DMS53 (cell line): ENCODE results near the gene JPH3.
A peak's percentile ranks its signal among the peaks of the same experiment; 100 is the strongest.

ENCODE experiments used
- DNase-seq: peaks from one replicate; lab custom pipeline; 2025; lab: John Stamatoyannopoulos, UW

JPH3 gene

GRCh38 chr16:87602001-87602775 lies at the start of gene JPH3:
JPH3 (plus strand) TSS chr16:87602508; CDS start chr16:87603147, 639 bp downstream.
- DNase-seq, result no peak

GRCh38 chr16:87552772-87553573 lies 49.3 kb upstream of the JPH3 start:
- peak; percentile 27 for DNase-seq

GRCh38 chr16:87554754-87555427 lies 47.4 kb upstream of the JPH3 start:
- no peak for DNase-seq

GRCh38 chr16:87555647-87556046 lies 46.7 kb upstream of the JPH3 start:
- DNase-seq, result no peak

- DNase-seq, result no peak
Observed at GRCh38 chr16:87556941-87557459, 45.3 kb upstream of the JPH3 start.

- no peak for DNase-seq
Observed at GRCh38 chr16:87558682-87559081, 43.6 kb upstream of the JPH3 start.

- no peak for DNase-seq
Observed at GRCh38 chr16:87559945-87560344, 42.4 kb upstream of the JPH3 start.

GRCh38 chr16:87560428-87561199 lies 41.7 kb upstream of the JPH3 start:
- DNase-seq, result peak; percentile 14

GRCh38 chr16:87561200-87562105 lies 40.9 kb upstream of the JPH3 start:
- DNase-seq, result peak; percentile 30

GRCh38 chr16:87562201-87562600 lies 40.1 kb upstream of the JPH3 start:
- peak; percentile 23 for DNase-seq

GRCh38 chr16:87563022-87563421 lies 39.3 kb upstream of the JPH3 start:
- DNase-seq, result no peak

GRCh38 chr16:87563714-87564523 lies 38.4 kb upstream of the JPH3 start:
- no peak for DNase-seq

- DNase-seq, result no peak
Observed at GRCh38 chr16:87564524-87564778, 37.9 kb upstream of the JPH3 start.

GRCh38 chr16:87569601-87570571 lies 32.4 kb upstream of the JPH3 start:
- DNase-seq, result no peak

- DNase-seq, result no peak
Observed at GRCh38 chr16:87570572-87570937, 31.8 kb upstream of the JPH3 start.

- DNase-seq, result peak; percentile 75
Observed at GRCh38 chr16:87570938-87571867, 31.1 kb upstream of the JPH3 start.

- no peak for DNase-seq
Observed at GRCh38 chr16:87571868-87572244, 30.5 kb upstream of the JPH3 start.

- DNase-seq, result no peak
Observed at GRCh38 chr16:87572959-87573358, 29.3 kb upstream of the JPH3 start.
